ENCODE measurements around the gene PSME4. TPM values are rescaled to one million over a fixed set of nuclear protein-coding genes. Genes with fewer than 3 reads are reported as not detected.

Gene PSME4
- polyA plus RNA-seq, 3 donors, result 2.1 to 17.7 (median 3.1) TPM

DNA sequence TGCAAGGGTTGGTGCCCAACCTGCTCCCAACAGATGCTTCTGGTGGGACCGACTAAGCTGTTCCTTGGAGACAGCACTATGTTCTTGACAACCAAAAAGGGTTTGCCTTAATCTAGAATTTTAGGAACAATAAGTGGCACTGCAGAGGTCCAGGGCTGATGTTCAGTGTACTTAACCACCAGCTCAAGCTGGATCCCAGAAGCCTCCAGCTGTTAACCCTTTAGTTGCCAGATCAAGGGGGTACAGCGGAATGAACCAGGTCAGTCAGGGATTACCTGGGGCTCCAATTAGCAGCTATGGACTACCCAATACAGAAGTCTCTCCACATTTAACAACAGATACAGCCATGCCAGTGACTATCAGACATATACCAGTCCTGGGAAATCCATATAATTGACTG, 114.5 kb downstream of the PSME4 start:
- no peak overlapping the region for H3K27ac ChIP-seq (ENCODE audit: low read depth in 1 of 2, low read length in 2 of 2)
- Mint-ChIP-seq H3K27me3 (ENCODE audit: low read depth in 3 of 3) (peaks cover 0 to 3% (median 1%) of the 10 kb centered on the region in 3 donors), H3K36me3 (peaks cover 24 to 29% of the 10 kb centered on the region in 2 donors), H3K27ac (no peak overlapping the region), H3K4me3 (no peak overlapping the region), H3K4me1 (no peaks in the 10 kb centered on the region), H3K9me3 (no peaks in the 10 kb centered on the region)
- H2AFZ ChIP-seq (ENCODE audit: insufficient read depth, low read depth, low read length, poor library complexity, severe bottlenecking), result no peak overlapping the region
- no peak for DNase-seq
- no peak overlapping the region for H3K9ac ChIP-seq (ENCODE audit: insufficient read depth, low read length, poor library complexity, severe bottlenecking)
- WGBS (ENCODE audit: insufficient coverage), result 100% methylated on average over 1 of the region's 2 CpGs
- no peaks in the 10 kb centered on the region for H3K4me1 ChIP-seq (ENCODE audit: control insufficient read depth in 1 of 2, insufficient read depth in 2 of 2, low read length in 2 of 2)
- intact Hi-C loops (cut with micrococcal nuclease), result no loop called here
- peaks cover 6 to 31% of the 10 kb centered on the region in 2 donors for H3K36me3 ChIP-seq (replicated peaks in 1 of 2; ENCODE audit: control insufficient read depth in 1 of 2, insufficient read depth in 2 of 2, low read length in 2 of 2)
- H4K20me1 ChIP-seq (ENCODE audit: insufficient read depth, low read length), result no peaks in the 10 kb centered on the region
- H3K4me2 ChIP-seq (replicated peaks; ENCODE audit: extremely low read depth, low read length, poor library complexity, severe bottlenecking), result no peak overlapping the region
- H3K4me3 ChIP-seq (replicated peaks in 1 of 3; ENCODE audit: low read depth in 2 of 3, low read length in 3 of 3), result no peak overlapping the region
- TF ChIP-seq, protein P1, sequence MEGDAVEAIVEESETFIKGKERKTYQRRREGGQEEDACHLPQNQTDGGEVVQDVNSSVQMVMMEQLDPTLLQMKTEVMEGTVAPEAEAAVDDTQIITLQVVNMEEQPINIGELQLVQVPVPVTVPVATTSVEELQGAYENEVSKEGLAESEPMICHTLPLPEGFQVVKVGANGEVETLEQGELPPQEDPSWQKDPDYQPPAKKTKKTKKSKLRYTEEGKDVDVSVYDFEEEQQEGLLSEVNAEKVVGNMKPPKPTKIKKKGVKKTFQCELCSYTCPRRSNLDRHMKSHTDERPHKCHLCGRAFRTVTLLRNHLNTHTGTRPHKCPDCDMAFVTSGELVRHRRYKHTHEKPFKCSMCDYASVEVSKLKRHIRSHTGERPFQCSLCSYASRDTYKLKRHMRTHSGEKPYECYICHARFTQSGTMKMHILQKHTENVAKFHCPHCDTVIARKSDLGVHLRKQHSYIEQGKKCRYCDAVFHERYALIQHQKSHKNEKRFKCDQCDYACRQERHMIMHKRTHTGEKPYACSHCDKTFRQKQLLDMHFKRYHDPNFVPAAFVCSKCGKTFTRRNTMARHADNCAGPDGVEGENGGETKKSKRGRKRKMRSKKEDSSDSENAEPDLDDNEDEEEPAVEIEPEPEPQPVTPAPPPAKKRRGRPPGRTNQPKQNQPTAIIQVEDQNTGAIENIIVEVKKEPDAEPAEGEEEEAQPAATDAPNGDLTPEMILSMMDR (IDR thresholded peaks at IDR 0.05), result no peak
- H3K9me3 ChIP-seq (replicated peaks in 1 of 2; ENCODE audit: control insufficient read depth in 1 of 2, insufficient read depth in 1 of 2, low read length in 2 of 2), result no peaks in the 10 kb centered on the region
- no peaks in the 10 kb centered on the region for H3K79me2 ChIP-seq (ENCODE audit: insufficient read depth, low read length)
- no peaks in the 10 kb centered on the region for H3K27me3 ChIP-seq (ENCODE audit: control insufficient read depth in 2 of 2, insufficient read depth in 2 of 2, low read length in 2 of 2)

DNA sequence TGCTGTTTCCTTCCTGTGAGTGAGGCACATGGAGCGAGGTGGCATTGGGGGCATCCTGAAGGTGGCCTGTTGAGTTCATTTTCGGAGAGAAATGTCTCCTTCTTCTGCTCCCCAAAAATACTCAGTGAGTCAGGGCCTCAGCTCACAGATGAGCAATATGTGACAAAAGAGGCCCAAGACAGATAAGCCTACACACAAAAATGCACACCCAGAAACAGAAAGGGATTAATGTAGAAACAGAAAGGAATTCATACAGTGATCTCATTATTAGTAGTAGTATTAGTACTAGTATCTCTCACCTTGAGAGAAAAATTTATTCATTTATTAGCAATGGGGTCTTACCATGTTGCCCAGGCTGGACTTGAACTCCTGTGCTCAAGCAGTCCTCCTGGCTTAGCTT, 116.1 kb downstream of the PSME4 start:
- Histone ChIP-seq H3K27me3 (ENCODE audit: control insufficient read depth in 2 of 2, insufficient read depth in 2 of 2, low read length in 2 of 2) (no peaks in the 10 kb centered on the region), H3K79me2 (ENCODE audit: insufficient read depth, low read length) (no peaks in the 10 kb centered on the region), H3K9me3 (replicated peaks in 1 of 2; ENCODE audit: control insufficient read depth in 1 of 2, insufficient read depth in 1 of 2, low read length in 2 of 2) (no peaks in the 10 kb centered on the region), H3K36me3 (replicated peaks in 1 of 2; ENCODE audit: control insufficient read depth in 1 of 2, insufficient read depth in 2 of 2, low read length in 2 of 2) (peaks cover 6 to 22% of the 10 kb centered on the region in 2 donors), H3K27ac (ENCODE audit: low read depth in 1 of 2, low read length in 2 of 2) (no peak overlapping the region), H3K4me1 (ENCODE audit: control insufficient read depth in 1 of 2, insufficient read depth in 2 of 2, low read length in 2 of 2) (no peaks in the 10 kb centered on the region), H2AFZ (ENCODE audit: insufficient read depth, low read depth, low read length, poor library complexity, severe bottlenecking) (no peak overlapping the region), H4K20me1 (ENCODE audit: insufficient read depth, low read length) (no peaks in the 10 kb centered on the region), H3K4me2 (replicated peaks; ENCODE audit: extremely low read depth, low read length, poor library complexity, severe bottlenecking) (no peak overlapping the region), H3K9ac (ENCODE audit: insufficient read depth, low read length, poor library complexity, severe bottlenecking) (no peak overlapping the region), H3K4me3 (replicated peaks in 1 of 3; ENCODE audit: low read depth in 2 of 3, low read length in 3 of 3) (no peak overlapping the region)
- TF ChIP-seq, protein P1 (IDR thresholded peaks at IDR 0.05), result no peak
- peaks cover 18 to 31% of the 10 kb centered on the region in 2 donors for H3K36me3 Mint-ChIP-seq
- no CpG with 5 or more reads among the region's 2 CpGs for WGBS (ENCODE audit: insufficient coverage)
- no peaks in the 10 kb centered on the region for H3K9me3 Mint-ChIP-seq
- no peak overlapping the region for H3K27ac Mint-ChIP-seq
- H3K4me1 Mint-ChIP-seq, result no peaks in the 10 kb centered on the region
- intact Hi-C loops (cut with micrococcal nuclease), result no loop called here
- H3K27me3 Mint-ChIP-seq (ENCODE audit: low read depth in 3 of 3), result peaks cover 0 to 3% (median 1%) of the 10 kb centered on the region in 3 donors
- DNase-seq, result no peak
- H3K4me3 Mint-ChIP-seq, result no peak overlapping the region
